HG03039 (cell line): ENCODE results near the gene PLEKHA5.
"Not testable (repeated sequence)": the region's sequence is repeated elsewhere in the genome, so short reads cannot be mapped to it uniquely, and the experiment has no call there.

Experiments
- ATAC-seq: cut with Tn5 transposase; IDR thresholded peaks from one replicate; pipeline ENCODE4 v1.9.1; 2021; ENCODE audit warnings: mild to moderate bottlenecking, moderate library complexity; ENCODE audit not compliant: unreplicated experiment

The PLEKHA5 gene

DNA sequence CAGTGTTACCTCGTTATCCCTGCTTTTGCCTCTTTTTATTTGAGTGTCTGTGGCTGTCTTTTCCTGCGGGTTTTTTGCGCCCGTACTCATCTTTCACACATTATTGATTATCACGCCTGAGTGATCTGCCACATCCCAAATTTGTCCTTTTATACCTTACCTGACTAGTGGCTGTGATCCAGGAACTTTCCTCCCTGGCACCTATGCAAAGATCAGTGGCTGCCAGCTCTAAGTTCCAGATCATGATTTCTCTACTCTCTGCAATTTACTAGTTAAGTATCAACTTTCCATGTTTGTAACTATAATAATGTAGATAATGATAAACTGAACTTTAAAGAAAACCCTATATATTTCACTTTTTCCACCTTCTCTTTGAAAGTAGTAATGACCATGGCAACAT lies 36.9 kb downstream of the PLEKHA5 start:
- no peak for ATAC-seq

DNA sequence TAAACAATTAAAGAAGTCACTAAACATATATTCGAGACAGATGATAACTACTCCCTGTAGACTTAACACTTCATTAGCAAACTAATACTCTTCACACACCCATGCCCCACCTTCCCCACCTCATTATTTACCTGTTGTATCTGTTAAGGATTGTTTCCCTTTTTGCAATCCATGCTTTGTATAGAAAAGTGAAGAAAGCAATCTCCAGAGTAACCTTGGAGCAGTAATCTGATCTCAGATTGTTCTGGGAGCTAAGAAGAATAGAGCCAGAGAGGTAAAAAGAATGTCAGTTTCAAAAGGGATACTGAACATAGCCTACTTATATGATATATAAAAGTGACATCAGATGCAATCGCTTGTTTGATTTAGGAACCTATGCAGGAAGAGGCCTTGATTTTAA lies 37.4 kb downstream of the PLEKHA5 start:
- ATAC-seq: no peak

DNA sequence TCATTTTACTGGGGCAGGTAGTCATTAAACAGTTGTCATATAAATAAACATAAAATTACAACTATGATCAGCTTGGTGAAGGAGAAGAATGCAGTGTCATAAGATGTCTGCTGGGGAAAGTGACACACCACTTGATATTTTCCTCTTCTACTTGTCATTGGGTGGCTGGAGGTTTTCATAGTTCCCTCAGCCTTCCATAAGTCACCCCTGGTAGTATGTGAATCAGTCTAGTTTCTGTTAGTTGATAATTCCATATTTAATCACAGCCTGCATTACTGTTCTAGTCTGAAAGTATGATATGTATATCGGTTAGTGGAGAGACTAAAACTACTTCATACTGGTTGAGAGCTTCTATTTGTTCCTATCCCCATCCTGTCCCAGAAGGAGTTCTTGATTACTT lies 38.2 kb downstream of the PLEKHA5 start:
- ATAC-seq: no peak

DNA sequence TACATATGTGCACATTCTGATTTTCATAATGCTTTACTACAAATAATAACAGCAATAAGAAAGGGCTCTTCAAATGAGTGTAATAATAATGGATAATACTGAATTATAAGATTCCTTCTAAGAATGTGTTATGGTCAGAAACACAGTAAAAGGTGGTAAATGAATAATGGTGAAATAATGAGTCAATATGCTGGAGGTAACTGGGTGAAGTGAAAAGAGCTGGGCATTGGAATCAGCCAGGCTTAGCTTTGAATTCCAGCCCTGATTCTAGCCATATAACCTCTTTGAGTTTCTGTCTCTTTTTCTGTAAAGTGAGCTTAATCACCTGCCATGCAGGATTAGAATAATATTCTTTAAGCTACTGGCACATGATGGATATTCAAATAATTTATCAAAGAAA lies 39.1 kb downstream of the PLEKHA5 start:
- ATAC-seq: no peak

DNA sequence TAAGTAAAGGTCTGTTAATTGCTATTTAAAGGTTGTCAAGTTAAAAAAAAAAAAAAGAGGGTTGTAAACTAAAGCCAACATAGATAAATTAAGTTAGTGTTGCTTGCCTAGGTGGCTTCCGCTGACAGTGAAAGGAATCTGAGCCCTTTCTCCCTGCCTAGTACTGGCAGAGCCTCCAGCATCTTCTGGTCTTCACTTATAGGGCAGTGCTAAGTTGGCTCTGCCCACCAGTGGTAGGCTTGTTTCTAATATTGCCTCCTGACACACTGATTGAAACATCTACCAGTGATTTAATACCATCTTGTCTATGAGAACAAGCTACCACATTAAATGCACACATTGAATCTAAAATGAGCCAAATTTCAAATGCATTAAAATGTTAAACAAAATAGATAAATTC lies 39.7 kb downstream of the PLEKHA5 start:
- no peak for ATAC-seq

DNA sequence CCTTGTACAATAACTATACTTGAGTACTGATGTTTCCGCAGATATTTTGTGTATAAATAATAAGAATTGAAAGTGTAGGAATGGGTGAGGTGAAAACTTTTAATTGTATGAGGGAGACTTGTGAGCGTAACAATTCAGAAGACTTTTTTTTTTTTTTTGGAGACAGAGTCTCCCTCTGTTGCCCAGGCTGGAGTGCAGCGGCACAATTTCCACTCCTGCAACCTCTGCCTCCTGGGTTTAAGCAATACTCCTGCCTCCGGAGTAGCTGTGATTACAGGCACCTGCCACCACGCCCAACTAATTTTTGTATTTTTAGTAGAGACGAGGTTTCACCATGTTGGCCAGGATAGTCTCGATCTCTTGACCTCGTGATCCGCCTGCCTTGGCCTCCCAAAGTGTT lies 40.8 kb downstream of the PLEKHA5 start:
- ATAC-seq: not testable (repeated sequence)

DNA sequence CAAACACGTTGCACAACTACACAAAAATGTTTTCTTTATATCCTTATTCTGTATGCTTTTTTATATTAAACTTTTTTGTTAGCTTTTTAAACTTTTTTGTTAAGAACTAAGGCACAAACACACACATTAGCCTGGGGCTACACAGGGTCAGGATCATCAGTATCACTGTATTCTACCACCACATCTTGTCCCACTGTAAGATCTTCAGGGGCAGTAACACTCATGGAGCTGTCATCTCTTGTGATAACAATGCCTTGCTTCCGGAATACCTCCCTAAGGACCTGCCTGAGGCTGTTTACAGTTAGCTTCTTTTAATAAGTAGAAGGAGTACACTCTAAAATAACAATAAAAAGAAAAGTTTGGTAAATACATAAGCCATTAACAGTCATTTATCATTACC lies 42.2 kb downstream of the PLEKHA5 start:
- no peak for ATAC-seq

DNA sequence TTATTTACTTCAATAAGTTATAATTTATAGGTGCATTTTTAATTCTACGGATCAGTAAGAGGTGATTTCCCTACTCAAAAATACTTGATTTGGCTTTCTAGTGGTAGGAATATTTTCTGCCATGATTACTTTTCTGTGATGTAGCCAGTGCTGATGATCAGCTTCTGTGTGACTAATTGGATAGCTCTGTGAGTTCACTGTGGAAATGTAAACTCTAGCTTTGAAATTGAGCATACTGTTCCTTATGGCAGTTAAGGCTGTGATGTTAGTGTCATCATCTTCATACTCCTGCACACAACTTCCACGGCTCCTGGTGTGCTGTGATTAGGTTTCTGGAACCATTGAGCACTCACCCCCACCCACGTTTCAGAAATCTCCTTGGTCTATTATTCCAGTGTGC lies 48.2 kb downstream of the PLEKHA5 start:
- ATAC-seq: no peak

DNA sequence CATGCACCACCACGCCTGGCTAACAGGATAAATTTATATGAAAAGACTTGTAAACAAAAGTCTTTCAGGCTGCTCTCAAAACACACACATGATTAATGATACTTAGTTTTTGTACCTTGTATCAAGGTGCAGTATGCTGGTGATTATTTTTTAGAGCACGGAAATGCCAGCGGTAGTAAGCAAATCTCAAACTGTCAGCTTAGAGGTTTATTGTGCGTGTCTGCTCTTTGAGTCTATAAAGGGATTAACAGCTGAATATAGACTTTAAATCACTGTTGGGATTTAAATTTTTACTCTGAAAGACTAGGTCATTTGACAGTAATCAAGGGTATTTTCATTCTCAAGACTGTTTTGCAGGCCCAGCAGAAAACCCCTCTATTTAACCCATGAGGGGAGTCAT lies 50.5 kb downstream of the PLEKHA5 start:
- ATAC-seq: no peak

DNA sequence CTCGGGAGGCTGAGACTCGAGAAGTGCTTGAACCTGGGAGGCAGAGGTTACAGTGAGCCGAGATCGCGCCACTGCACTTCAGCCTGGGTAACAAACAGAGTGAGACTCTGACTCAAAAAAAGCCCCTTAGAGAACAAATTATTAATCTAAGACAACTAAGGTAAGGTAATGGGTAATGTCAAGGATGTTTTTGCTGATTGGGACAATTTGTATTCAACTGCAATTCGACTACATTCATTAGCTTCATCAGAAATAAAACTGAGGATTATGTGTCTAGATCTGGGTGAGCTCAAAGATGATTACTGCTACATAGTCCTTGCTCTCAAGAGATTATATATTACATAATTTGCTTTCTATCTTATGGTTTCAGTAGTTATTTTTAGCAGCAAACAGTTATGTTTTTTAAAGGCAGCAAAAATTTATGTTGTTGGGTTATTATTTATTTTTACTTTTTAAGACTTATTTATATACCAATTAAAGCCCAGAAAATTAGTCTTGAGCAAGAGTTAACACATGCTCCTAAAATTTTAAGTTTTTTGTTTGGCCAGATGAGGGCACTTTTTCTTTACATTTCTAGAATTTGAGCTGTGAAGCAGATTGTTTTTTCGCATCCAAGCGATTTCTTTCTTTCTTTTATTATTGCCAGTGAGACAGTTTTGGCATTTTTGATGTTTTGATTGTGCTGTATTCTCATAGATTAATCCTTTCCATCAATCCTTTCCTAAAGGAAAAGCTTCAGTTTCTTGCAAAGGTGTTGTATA lies 52.3 kb downstream of the PLEKHA5 start:
- no peak for ATAC-seq

DNA sequence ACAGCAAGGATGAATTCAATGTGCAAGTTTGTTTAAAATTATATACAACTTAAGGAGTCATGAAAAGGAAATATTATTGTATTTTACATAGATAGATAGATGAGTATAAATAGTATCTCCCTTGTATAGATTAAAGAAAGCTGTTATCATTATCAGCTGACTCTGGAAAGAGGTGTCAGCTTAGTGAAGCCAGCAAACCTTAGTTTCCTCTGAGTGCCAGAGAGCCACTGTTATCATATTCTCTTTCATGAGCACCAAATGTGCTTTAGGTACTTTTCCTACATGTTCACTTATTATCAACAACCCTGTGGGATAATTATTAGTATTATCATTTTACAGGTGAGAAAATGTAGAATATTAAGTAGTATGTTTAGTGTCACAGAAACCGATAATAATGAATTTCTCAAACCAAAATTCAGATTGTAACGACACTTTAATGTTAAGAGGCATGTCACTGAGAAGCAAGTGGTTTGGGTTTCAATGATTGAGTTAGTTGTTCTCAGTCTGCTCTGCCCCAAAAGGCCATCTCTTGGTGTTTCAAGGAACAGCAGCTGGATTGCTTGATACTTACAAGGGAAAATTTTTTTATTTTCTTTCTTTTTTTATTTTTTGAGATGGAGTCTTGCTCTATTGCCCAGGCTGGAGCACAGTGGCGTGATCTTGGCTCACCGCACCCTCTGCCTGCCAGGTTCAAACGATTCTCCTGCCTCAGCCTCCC lies 53.7 kb downstream of the PLEKHA5 start:
- no peak for ATAC-seq

DNA sequence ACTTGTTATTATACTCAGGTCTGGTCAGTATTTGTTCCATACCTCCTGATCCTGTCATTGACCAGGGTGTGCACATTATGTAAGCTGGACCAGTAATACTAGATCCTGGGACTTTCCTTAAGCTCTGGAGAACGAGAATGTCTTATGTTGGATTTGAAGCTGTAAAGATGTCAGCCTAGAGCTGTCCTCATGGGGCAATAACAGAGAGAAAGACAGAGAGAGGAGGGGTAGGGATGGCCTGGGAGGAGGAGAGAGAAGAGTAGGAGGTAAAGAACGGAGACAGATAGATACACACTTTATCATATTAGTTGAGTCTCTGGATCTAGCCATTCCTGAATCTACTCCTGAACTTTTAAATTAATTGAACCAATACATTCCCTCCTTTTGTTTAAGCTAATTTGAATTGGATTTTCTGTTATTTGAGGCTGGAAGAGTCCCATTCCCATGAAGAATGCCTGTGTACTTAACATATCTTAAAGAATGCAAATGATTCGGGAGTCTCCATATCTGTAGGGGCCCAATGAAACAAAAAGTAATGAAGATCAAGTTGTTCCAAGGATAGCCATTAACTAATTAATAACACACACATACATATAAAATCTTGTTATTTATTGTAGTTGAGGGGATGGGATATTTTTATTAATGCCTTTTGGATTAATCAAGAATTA lies 55.9 kb downstream of the PLEKHA5 start:
- no peak for ATAC-seq

DNA sequence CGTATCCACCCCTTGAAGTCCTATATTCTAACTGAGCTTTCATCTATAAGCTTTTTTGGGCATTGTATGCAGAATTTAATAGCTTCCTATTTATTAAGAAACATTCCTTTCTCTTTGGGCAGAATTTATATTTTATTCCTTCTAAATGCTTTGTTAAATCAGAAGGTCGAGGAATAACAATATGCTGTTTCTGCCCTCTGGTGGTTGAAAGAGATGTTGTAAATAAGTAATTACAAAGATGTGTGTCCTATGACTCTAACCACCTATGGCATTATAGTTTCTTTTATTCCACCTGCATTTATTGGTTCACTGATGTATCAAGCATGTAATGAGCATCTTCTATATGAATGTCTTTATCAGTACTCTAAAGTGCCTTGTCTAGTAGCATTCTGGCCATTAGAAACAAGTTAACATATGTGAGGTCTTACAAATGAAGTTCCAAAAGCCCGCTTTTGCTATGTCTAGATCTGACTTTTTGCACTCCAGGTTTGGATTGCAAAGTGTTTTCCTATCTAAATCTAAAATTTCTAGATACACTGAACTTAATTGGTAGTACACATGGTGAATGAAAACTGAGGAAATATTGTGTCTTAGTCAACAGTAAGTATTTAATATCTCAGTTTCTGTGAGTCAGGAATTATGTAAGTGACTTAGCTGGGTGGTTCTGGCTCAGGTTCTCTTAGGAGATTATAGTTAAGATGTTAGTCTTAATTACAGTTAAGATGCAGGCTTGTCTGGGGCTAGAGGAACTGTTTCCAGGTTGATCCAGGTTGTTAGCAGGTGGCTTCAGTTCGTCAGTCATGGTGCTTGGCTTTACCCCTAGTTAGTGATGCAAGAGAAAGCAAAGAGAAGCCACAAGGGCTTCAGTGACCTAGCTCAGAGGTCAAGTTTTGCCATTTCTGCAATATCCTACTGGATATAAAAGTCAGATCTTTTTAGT lies 57.5 kb downstream of the PLEKHA5 start:
- no peak for ATAC-seq

DNA sequence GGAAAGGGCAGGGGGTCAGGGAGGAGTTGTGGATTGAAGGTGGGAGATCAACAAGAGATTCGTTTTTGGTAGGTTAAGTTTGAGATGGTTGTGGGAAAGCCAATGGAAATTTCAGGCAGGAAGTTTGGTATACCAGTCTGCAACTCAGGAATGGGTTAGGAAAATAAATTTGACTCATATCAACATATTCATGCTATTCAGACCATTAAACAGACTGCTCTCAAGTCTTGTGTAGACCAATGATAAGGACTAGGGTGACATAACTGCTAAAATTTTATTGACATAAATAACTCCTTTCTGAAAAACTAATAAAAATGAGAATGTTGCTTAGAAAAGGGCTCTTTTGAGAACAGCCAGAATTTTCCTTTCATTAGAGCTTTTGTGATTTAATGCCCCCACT lies 60.0 kb downstream of the PLEKHA5 start:
- no peak for ATAC-seq

DNA sequence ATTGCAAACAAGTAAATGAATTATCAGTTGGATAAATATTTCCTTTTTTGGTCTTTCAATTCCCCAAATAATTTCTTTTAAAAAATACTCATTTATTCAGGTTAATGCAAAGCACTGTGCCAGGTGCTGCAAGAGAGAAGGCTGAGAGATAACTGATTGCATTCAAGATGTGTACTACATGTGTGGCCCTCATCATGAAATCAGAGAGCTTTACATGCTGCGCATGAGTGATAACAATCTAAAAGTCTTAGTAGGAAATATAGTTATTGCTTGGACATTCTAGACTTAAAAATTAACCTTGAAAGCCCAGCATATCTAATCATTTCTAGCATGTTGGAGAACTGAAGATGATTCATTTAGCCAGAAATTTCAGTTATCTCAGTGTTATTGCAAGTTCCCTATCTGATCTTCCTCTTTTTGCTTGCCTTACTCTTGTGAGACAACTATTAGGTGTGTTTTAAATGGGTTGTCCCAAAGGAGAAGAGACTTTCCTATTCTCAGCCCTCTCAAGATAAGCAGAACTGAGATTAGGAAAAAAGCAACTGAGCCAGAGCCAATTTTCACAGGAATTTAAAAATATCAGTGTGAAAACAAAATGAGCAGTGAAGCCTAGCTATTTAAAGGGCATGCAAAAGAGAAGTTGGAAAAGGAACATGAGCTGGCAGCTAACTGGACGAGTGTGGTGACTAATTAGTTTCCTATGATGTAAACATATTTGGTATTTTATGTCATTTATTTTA lies 60.9 kb downstream of the PLEKHA5 start:
- ATAC-seq: no peak

DNA sequence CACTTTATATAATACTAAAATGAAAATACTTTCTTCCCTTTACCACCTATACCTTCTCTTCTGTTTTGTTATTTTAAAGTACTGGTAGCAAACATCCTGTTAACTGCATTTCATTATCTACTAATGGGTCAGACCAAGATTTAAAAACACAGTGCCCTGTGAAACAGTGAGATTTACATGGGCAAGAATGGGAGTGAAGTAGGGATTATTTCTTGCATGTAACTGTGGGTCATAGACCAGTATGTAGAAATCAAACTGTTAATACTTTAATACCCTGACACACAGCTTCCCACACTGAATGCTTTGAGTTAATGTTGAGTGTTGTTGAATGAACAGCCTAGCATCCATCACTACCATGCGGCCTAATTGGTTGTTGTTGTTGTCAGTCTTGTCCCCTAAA lies 61.6 kb downstream of the PLEKHA5 start:
- ATAC-seq: no peak

DNA sequence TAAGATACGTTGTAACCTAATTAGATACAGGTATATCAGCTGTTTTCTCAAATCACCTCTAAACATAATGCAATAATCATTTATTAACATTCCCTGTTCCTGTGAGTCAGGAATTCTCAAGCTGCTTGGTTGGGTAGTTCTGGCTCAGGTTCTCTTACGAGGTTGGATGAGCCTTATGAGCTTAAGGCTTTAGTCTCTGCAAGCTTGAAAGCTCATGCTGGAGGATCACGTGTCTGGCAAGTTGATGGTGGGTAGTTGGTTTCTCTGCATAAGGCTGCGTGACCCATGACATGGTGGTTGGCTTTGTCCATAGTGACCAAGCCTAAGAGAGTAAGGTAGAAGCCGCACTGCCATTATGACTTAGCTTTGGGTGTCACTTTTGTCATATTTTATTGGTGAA lies 62.0 kb downstream of the PLEKHA5 start:
- ATAC-seq: no peak

DNA sequence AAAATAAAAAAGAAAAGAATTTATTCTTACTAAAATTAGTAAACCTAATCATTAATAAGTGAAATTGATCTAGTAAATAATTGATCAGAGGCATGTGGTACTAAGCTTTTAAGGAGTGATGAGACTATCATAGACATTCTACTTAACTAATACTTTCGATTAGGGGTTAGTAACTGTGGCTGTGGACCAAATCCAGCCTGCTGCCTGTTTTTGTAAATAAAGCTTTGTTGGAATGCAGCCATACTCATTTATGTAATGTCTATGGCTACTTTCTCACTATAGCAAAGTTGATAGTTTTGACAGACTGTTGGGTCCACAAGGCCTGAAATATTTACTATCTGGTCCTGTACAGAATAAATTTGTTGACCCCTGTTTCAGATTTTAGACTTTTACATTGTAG lies 63.2 kb downstream of the PLEKHA5 start:
- ATAC-seq: no peak

DNA sequence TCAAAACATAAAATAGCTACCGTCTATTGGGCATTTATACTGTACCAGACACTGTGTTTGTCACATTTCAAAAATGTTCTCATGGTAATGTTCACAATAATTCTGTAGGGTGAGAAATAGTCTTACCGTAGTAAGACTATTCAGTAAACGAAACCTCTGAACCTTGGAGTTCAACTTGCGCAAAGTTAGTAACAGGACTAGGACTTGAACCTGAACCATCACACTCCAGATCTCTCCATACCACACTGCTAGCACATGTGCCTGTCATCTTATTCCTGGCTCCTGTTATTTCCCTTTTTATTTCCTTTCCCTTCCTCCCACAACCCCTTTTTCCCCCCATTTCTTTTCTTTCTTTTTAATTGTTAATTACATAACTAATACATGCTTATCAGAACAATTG lies 65.4 kb downstream of the PLEKHA5 start:
- ATAC-seq: no peak

DNA sequence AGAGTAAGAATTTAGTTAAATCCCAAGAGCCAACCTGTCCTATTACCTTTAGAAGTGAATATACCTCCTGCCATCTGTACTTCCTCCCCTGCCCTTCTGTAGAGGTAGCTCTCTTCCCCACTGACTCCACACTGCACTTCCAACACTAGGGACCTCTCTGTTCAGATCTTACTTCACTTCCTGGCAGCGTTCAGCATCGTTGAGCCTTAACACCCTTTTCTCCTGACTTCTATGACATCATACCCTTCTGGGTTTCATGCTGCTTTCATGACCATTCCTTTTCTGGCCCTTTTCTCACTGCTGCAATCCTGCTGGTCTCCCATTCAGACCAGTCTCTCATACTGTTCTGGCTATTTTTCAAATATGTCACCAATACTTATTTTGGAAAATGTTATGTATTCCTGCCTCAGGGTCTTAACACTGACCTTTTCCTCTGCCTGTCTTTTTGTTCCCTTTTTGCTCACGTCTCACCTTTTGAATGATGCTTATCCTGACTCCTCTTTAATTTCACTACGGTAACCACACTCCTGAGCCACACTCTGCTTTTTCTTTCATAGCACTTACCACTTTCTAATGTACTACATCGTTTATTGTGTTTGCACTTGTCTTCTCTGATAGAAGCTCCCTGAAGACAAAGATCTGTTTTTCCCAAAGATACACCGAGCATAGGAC lies 67.6 kb downstream of the PLEKHA5 start:
- ATAC-seq: no peak
